Endothelial cell of umbilical vein (primary cell): ENCODE measurements around the gene NLGN2. TPM values are rescaled to one million over a fixed set of nuclear protein-coding genes. Genes with fewer than 3 reads are reported as not detected.

Experiments used
- BruUV-seq: library from RNA; stranded (reverse); fragments of 400-500 nt; replicated peaks from 2 replicates; lab custom pipeline; 2021; lab: Mats Ljungman, UMichigan
- CTCF ChIA-PET: fragments of 300-600, 350-600 bp; sonication (Branson Sonifier 250); formaldehyde crosslinking; loops from one replicate; lab custom pipeline; 2021; ENCODE audit warnings: antibody characterized with exemption, inconsistent platforms; lab: Charles Lee
- POLR2A ChIA-PET: fragments of 300-600, 350-600 bp; sonication (Branson Sonifier 250); formaldehyde crosslinking; loops from one replicate; lab custom pipeline; 2021; ENCODE audit warnings: antibody characterized with exemption, inconsistent platforms; lab: Charles Lee
- DNase-seq: peaks from one replicate; pipeline ENCODE4 v3.0.0-alpha.2; 2011; ENCODE audit warnings: low read depth, low spot score
- FAIRE-seq: peaks from 2 replicates; lab custom pipeline; 2011; peaks lifted over from hg19 to GRCh38; lab: Jason Lieb, UNC
- H2AFZ ChIP-seq: 2 replicates; pipeline ENCODE4 v1.6.0; 2012; ENCODE audit warnings: low read depth, low read length, control low read depth, inconsistent platforms
- H3K27ac ChIP-seq: 2 replicates; pipeline ENCODE4 v1.5.1; 2011; ENCODE audit warnings: low read depth, mild to moderate bottlenecking, control low read depth, low read length, moderate library complexity; ENCODE audit not compliant: insufficient read depth
- H3K27me3 ChIP-seq, 2 experiments: 2 replicates each; pipeline versions ENCODE4 v1.6.0 to v1.6.1; 2011; ENCODE audit warnings: low read length in 2 of 2, mixed read lengths in 1 of 2; ENCODE audit not compliant: control insufficient read depth in 2 of 2, insufficient read depth in 2 of 2
- H3K36me3 ChIP-seq, 2 experiments: 2 replicates in 1 of 2; 3 replicates in 1 of 2; pipeline ENCODE4 v1.5.1; 2011; ENCODE audit warnings: low read length in 2 of 2, mild to moderate bottlenecking in 1 of 2, moderate library complexity in 1 of 2; ENCODE audit not compliant: control insufficient read depth in 2 of 2, insufficient read depth in 2 of 2; ENCODE audit errors: extremely low read depth in 1 of 2
- H3K4me1 ChIP-seq: 3 replicates; pipeline ENCODE4 v1.5.1; 2011; ENCODE audit warnings: mild to moderate bottlenecking, low read length; ENCODE audit not compliant: control insufficient read depth, insufficient read depth; ENCODE audit errors: extremely low read depth
- H3K4me2 ChIP-seq: 2 replicates; pipeline ENCODE4 v1.6.1; 2011; ENCODE audit warnings: low read length, control low read depth, mixed read lengths; ENCODE audit not compliant: insufficient read depth
- H3K4me3 ChIP-seq, 3 experiments: fragments of 200-600 bp in 1 of 3; sonication (generic), shearing (Covaris generic) in 1 of 3; replicated peaks in 1 of 3; 2 replicates each; pipeline ENCODE4 v1.5.1; 2011 to 2016; ENCODE audit warnings: control low read depth in 3 of 3, low read length in 3 of 3, mild to moderate bottlenecking in 2 of 3, inconsistent platforms in 1 of 3, low read depth in 1 of 3, moderate library complexity in 1 of 3; ENCODE audit not compliant: insufficient read depth in 1 of 3
- H3K79me2 ChIP-seq: 2 replicates; pipeline ENCODE4 v1.6.0; 2012; ENCODE audit warnings: low read length, inconsistent platforms; ENCODE audit not compliant: control insufficient read depth, insufficient read depth
- H3K9ac ChIP-seq: replicated peaks from 2 replicates; pipeline ENCODE3; 2011; ENCODE audit warnings: low read length, control low read depth; ENCODE audit not compliant: insufficient read depth; ENCODE audit errors: extremely low read depth
- H3K9me1 ChIP-seq: replicated peaks from 3 replicates; pipeline ENCODE4 v1.6.0; 2011; ENCODE audit warnings: mild to moderate bottlenecking, low read length; ENCODE audit not compliant: control insufficient read depth, insufficient read depth; ENCODE audit errors: extremely low read depth
- H3K9me3 ChIP-seq: replicated peaks from 2 replicates; pipeline ENCODE4 v1.5.1; 2012; ENCODE audit warnings: low read length, inconsistent platforms; ENCODE audit not compliant: control insufficient read depth, insufficient read depth
- H4K20me1 ChIP-seq: replicated peaks from 2 replicates; pipeline ENCODE3; 2011; ENCODE audit warnings: mild to moderate bottlenecking, low read length; ENCODE audit not compliant: control insufficient read depth, insufficient read depth; ENCODE audit errors: extremely low read depth
- CTCF ChIP-seq, 2 donors: IDR thresholded peaks; 1 replicate in 1 of 2; 2 replicates in 1 of 2; pipeline ENCODE4 v1.5.1; 2011; ENCODE audit warnings: low read length in 2 of 2, mild to moderate bottlenecking in 2 of 2, moderate library complexity in 2 of 2, control low read depth in 1 of 2, inconsistent platforms in 1 of 2, low read depth in 1 of 2; ENCODE audit not compliant: insufficient read depth in 1 of 2; ENCODE audit errors: extremely low read depth in 1 of 2
- EZH2 ChIP-seq: IDR thresholded peaks from 2 replicates; pipeline ENCODE4 v1.6.1; 2012; ENCODE audit warnings: borderline replicate concordance, low read depth, mild to moderate bottlenecking, moderate library complexity, low read length, inconsistent platforms; ENCODE audit not compliant: severe bottlenecking
- GATA2 ChIP-seq: IDR thresholded peaks from 2 replicates; pipeline ENCODE4 v1.7.0; 2011; ENCODE audit warnings: low read depth, mild to moderate bottlenecking, moderate library complexity, mixed read lengths, low read length; ENCODE audit not compliant: insufficient read length, insufficient read depth
- MAX ChIP-seq: IDR thresholded peaks from 2 replicates; pipeline ENCODE4 v1.6.1; 2011; ENCODE audit not compliant: insufficient read depth, insufficient read length
- POLR2A ChIP-seq: IDR thresholded peaks from 2 replicates; pipeline ENCODE4 v1.6.1; 2012; ENCODE audit warnings: low read depth, mild to moderate bottlenecking, control low read depth, low read length
- dilution Hi-C: fragments of 300-500 bp; cut with MboI; formaldehyde crosslinking; loops from one replicate; pipeline ENCODE4 v1.15.0; 2019; ENCODE audit warnings: low sequenced_read_pairs; ENCODE audit not compliant: extremely low pct_ligation_motif_present
- intact Hi-C: fragments of 100-400 bp; cut with micrococcal nuclease; formaldehyde crosslinking; loops from one replicate; pipeline ENCODE4 v1.10.0; 2022
- polyA plus RNA-seq, 4 experiments: library from polyadenylated mRNA; depleted of rRNA in 3 of 4; stranded (reverse) in 3 of 4; unstranded in 1 of 4; fragments of >200 nt; gene quantifications; 2 replicates each; pipeline versions ENCODE4 v1.2.1 to v1.2.3, GENCODE V29; 2011 to 2012; ENCODE audit warnings: missing spikeins in 1 of 4
- total RNA-seq: library from RNA; stranded (reverse); gene quantifications from 2 replicates; pipeline ENCODE4 v1.2.3, GENCODE V29; 2021

NLGN2 gene
- total and polyA plus RNA-seq, 2 donors (not counting 3 experiments of a cell fraction or from before 2014, with no cell fraction given): 15.4 to 25.9 TPM

- BruUV-seq: TSS peak; percentile 53
- peak overlapping the region; percentile 54 to 83 (median 83) for H3K4me3 ChIP-seq
- H3K36me3 ChIP-seq: no peaks in the 10 kb centered on the region
- peak overlapping the region; percentile 32 for H3K27ac ChIP-seq
- peak overlapping the region; percentile 48 for H2AFZ ChIP-seq
- POLR2A ChIA-PET: interaction anchor here (0.5 to 1.7 kb wide), 5 partner anchors 32 to 49 kb away, joined by 3 to 8 read pairs (median 5); partner anchors contain the start of genes POLR2A and TMEM256
- CTCF ChIA-PET: interaction anchor here (0.8 to 4.4 kb wide), 34 partner anchors 10 to 390 kb away, joined by 3 to 70 read pairs (median 7); partner anchors contain the start of genes CHRNB1, NLGN2, PLSCR3 and POLR2A
- no peaks in the 10 kb centered on the region for H3K79me2 ChIP-seq
- peak overlapping the region; percentile 46 for H3K9ac ChIP-seq
- dilution Hi-C loops (no loop called here), intact Hi-C loops (loop anchor here (1.0 to 5.0 kb wide), 9 partner anchors 19 to 251 kb away; partner anchors contain the start of genes CTDNEP1, ELP5, KCTD11 and PLSCR3)
- no peaks in the 10 kb centered on the region for H3K9me3 ChIP-seq
- H3K4me2 ChIP-seq: peak overlapping the region; percentile 94
- peaks cover 23% of the 10 kb centered on the region for H3K4me1 ChIP-seq
- no peaks in the 10 kb centered on the region for H3K9me1 ChIP-seq
- H4K20me1 ChIP-seq: no peaks in the 10 kb centered on the region
- peaks cover 20 to 27% of the 10 kb centered on the region in 2 experiments for H3K27me3 ChIP-seq
- peak; percentile 70 for FAIRE-seq
- peak; percentile 35 for DNase-seq
- TF ChIP-seq CTCF (IDR thresholded peaks at IDR 0.05; ENCODE audit: extremely low read depth in 1 of 2, insufficient read depth in 1 of 2, low read depth in 1 of 2, low read length in 2 of 2) (peak; percentile 10 to 35), GATA2 (no peak), MAX (peak; percentile 13), POLR2A (peak; percentile 15), EZH2 (no peak)
Observed at GRCh38 chr17:7435676-7436555, 28.3 kb downstream of the NLGN2 start.
